Central memory CD4-positive, alpha-beta T cell (primary cell): Measurements from ENCODE around the gene TUBGCP3.
"Not testable (repeated sequence)": the region's sequence is repeated elsewhere in the genome, so short reads cannot be mapped to it uniquely, and the experiment has no call there.

Experiments
- DNase-seq: peaks from one replicate; pipeline ENCODE4 v3.0.0; 2022

TUBGCP3 gene

GRCh38 chr13:112574834-112575613 is 12.9 kb downstream of the TUBGCP3 start:
- DNase-seq: no peak

- DNase-seq: no peak
These were observed 13.5 kb downstream of the TUBGCP3 start for GRCh38 chr13:112574416-112574815.

GRCh38 chr13:112573710-112574109 is 14.2 kb downstream of the TUBGCP3 start:
- DNase-seq: no peak

GRCh38 chr13:112572366-112572765 is 15.6 kb downstream of the TUBGCP3 start:
- DNase-seq: no peak

- DNase-seq: no peak
These were observed 18.1 kb downstream of the TUBGCP3 start for GRCh38 chr13:112569821-112570220.

GRCh38 chr13:112567161-112567862 is 20.6 kb downstream of the TUBGCP3 start:
- DNase-seq: no peak

- no peak for DNase-seq
These were observed 25.1 kb downstream of the TUBGCP3 start for GRCh38 chr13:112562786-112563383.

- DNase-seq: no peak
These were observed 25.7 kb downstream of the TUBGCP3 start for GRCh38 chr13:112562254-112562653.

- DNase-seq: no peak
These were observed 26.5 kb downstream of the TUBGCP3 start for GRCh38 chr13:112561478-112561877.

GRCh38 chr13:112558696-112559418 is 29.1 kb downstream of the TUBGCP3 start:
- no peak for DNase-seq

- no peak for DNase-seq
These were observed 31.4 kb downstream of the TUBGCP3 start for GRCh38 chr13:112556600-112556999.

GRCh38 chr13:112554214-112554850 is 33.6 kb downstream of the TUBGCP3 start:
- DNase-seq: no peak

- DNase-seq: not testable (repeated sequence)
These were observed 39.0 kb downstream of the TUBGCP3 start for GRCh38 chr13:112548975-112549374.

GRCh38 chr13:112545856-112546255 is 42.1 kb downstream of the TUBGCP3 start:
- DNase-seq: no peak

GRCh38 chr13:112532837-112533745 is 54.9 kb downstream of the TUBGCP3 start:
- peak; percentile 9 for DNase-seq

GRCh38 chr13:112531263-112531794 is 56.6 kb downstream of the TUBGCP3 start:
- DNase-seq: no peak

GRCh38 chr13:112530861-112531260 is 57.1 kb downstream of the TUBGCP3 start:
- no peak for DNase-seq

GRCh38 chr13:112529216-112529615 is 58.7 kb downstream of the TUBGCP3 start:
- DNase-seq: no peak

- no peak for DNase-seq
These were observed 61.7 kb downstream of the TUBGCP3 start for GRCh38 chr13:112526146-112526853.

- no peak for DNase-seq
These were observed 62.5 kb downstream of the TUBGCP3 start for GRCh38 chr13:112525356-112525945.
